IMR-90 (cell line): ENCODE measurements around the gene EMID1. TPM values are rescaled to one million over a fixed set of nuclear protein-coding genes. Genes with fewer than 3 reads are reported as not detected.

Experiments used
- ATAC-seq: fragments of 200-7000 bp; cut with Tn5 transposase; 2 replicates; pipeline ENCODE4 v1.9.1; 2020; ENCODE audit warnings: low read depth, mild to moderate bottlenecking, moderate library complexity
- BruUV-seq: library from RNA; stranded (reverse); fragments of 400-500 nt; replicated peaks from 2 replicates; lab custom pipeline; 2021; lab: Mats Ljungman, UMichigan
- CTCF ChIA-PET: fragments of 300-600 bp; formaldehyde crosslinking; extraction: SDS; loops from one replicate; lab custom pipeline; 2021; ENCODE audit warnings: antibody characterized with exemption; lab: Yijun Ruan, JAX
- POLR2A ChIA-PET: fragments of 300-600 bp; sonication (Branson Sonifier 250); formaldehyde crosslinking; loops from one replicate; lab custom pipeline; 2022; ENCODE audit warnings: antibody characterized with exemption; ENCODE audit not compliant: unreplicated experiment; lab: Charles Lee
- DNase-seq: peaks from one replicate; pipeline ENCODE4 v3.0.0; 2013
- H2AFZ ChIP-seq: replicated peaks from 2 replicates; pipeline ENCODE3; 2013; ENCODE audit warnings: low read length, mild to moderate bottlenecking; ENCODE audit not compliant: poor library complexity
- H2AK5ac ChIP-seq: 2 replicates; pipeline ENCODE4 v1.6.1; 2013; ENCODE audit warnings: low read depth, low read length, inconsistent platforms
- H2AK9ac ChIP-seq: replicated peaks from 2 replicates; pipeline ENCODE3; 2013; ENCODE audit warnings: mild to moderate bottlenecking, low read depth, low read length, moderate library complexity; ENCODE audit not compliant: poor library complexity
- H2BK120ac ChIP-seq: 2 replicates; pipeline ENCODE4 v1.6.1; 2013; ENCODE audit warnings: low read depth, low read length, inconsistent platforms
- H2BK15ac ChIP-seq: 3 replicates; pipeline ENCODE4 v1.6.1; 2013; ENCODE audit warnings: low read depth, low read length, inconsistent platforms
- H2BK20ac ChIP-seq: 2 replicates; pipeline ENCODE4 v1.6.1; 2013; ENCODE audit warnings: low read depth, mild to moderate bottlenecking, inconsistent platforms, low read length, moderate library complexity
- H2BK5ac ChIP-seq: 2 replicates; pipeline ENCODE4 v1.6.1; 2013; ENCODE audit warnings: mild to moderate bottlenecking, low read depth, low read length, inconsistent platforms; ENCODE audit not compliant: poor library complexity, severe bottlenecking
- H3K14ac ChIP-seq: replicated peaks from 2 replicates; pipeline ENCODE4 v1.6.1; 2013; ENCODE audit warnings: low read depth, low read length, inconsistent platforms
- H3K18ac ChIP-seq: 2 replicates; pipeline ENCODE4 v1.6.1; 2013; ENCODE audit warnings: low read depth, low read length, control low read depth
- H3K23ac ChIP-seq: 2 replicates; pipeline ENCODE4 v1.6.1; 2013; ENCODE audit warnings: low read depth, low read length, inconsistent platforms
- H3K27ac ChIP-seq: 2 replicates; pipeline ENCODE4 v1.5.1; 2013; ENCODE audit warnings: mild to moderate bottlenecking, control low read depth, low read length; ENCODE audit not compliant: insufficient read depth
- H3K27me3 ChIP-seq: 2 replicates; pipeline ENCODE4 v1.6.1; 2013; ENCODE audit warnings: low read length; ENCODE audit not compliant: control insufficient read depth, insufficient read depth
- H3K36me3 ChIP-seq: 2 replicates; pipeline ENCODE4 v1.6.1; 2013; ENCODE audit warnings: low read length, mixed read lengths; ENCODE audit not compliant: control insufficient read depth, insufficient read depth
- H3K4ac ChIP-seq: 2 replicates; pipeline ENCODE4 v1.6.1; 2013; ENCODE audit warnings: low read depth, low read length, inconsistent platforms
- H3K4me1 ChIP-seq: 2 replicates; pipeline ENCODE4 v1.6.1; 2013; ENCODE audit warnings: low read length, mixed read lengths; ENCODE audit not compliant: control insufficient read depth, insufficient read depth
- H3K4me2 ChIP-seq: 2 replicates; pipeline ENCODE4 v1.6.1; 2013; ENCODE audit warnings: low read depth, mild to moderate bottlenecking, control low read depth, low read length, moderate library complexity
- H3K4me3 ChIP-seq: 2 replicates; pipeline ENCODE4 v1.5.1; 2013; ENCODE audit warnings: low read depth, mild to moderate bottlenecking, control low read depth, low read length, moderate library complexity; ENCODE audit not compliant: insufficient read depth
- H3K56ac ChIP-seq: 2 replicates; pipeline ENCODE4 v1.6.1; 2013; ENCODE audit warnings: low read length, inconsistent platforms; ENCODE audit not compliant: insufficient read depth; ENCODE audit errors: extremely low read depth
- H3K79me1 ChIP-seq, 2 experiments: 2 replicates each; pipeline ENCODE4 v1.6.1; 2013; ENCODE audit warnings: low read length in 2 of 2, inconsistent platforms in 1 of 2, low read depth in 1 of 2
- H3K9ac ChIP-seq: 2 replicates; pipeline ENCODE4 v1.6.1; 2013; ENCODE audit warnings: low read depth, low read length, control low read depth
- H3K9me1 ChIP-seq: 2 replicates; pipeline ENCODE4 v1.6.1; 2013; ENCODE audit warnings: low read length, inconsistent platforms; ENCODE audit not compliant: insufficient read depth
- H3K9me3 ChIP-seq: 2 replicates; pipeline ENCODE4 v1.6.1; 2013; ENCODE audit warnings: low read length; ENCODE audit not compliant: control insufficient read depth, insufficient read depth
- H4K20me1 ChIP-seq: 2 replicates; pipeline ENCODE4 v1.6.1; 2013; ENCODE audit warnings: low read length, inconsistent platforms; ENCODE audit not compliant: insufficient read depth
- H4K5ac ChIP-seq: 2 replicates; pipeline ENCODE4 v1.6.1; 2013; ENCODE audit warnings: mild to moderate bottlenecking, low read depth, low read length, control low read depth
- H4K8ac ChIP-seq, 2 experiments: 2 replicates each; pipeline ENCODE4 v1.6.1; 2013; ENCODE audit warnings: low read depth in 2 of 2, low read length in 2 of 2, control low read depth in 1 of 2, inconsistent platforms in 1 of 2
- H4K91ac ChIP-seq: 2 replicates; pipeline ENCODE4 v1.6.1; 2013; ENCODE audit warnings: low read depth, low read length, inconsistent platforms; ENCODE audit not compliant: insufficient read depth
- BHLHE40 ChIP-seq: fragments of 150-350 bp; IDR thresholded peaks from 2 replicates; pipeline ENCODE4 v1.6.1; 2016; ENCODE audit warnings: mild to moderate bottlenecking, low read depth, low read length
- CEBPB ChIP-seq: IDR thresholded peaks from 2 replicates; pipeline ENCODE4 v1.6.1; 2012; ENCODE audit warnings: low read depth, low read length, improper control_type of control experiment
- CHD1 ChIP-seq: IDR thresholded peaks from 2 replicates; pipeline ENCODE4 v1.6.1; 2012; ENCODE audit warnings: low read depth, low read length, improper control_type of control experiment
- MAFK ChIP-seq: IDR thresholded peaks from 2 replicates; pipeline ENCODE4 v1.6.1; 2012; ENCODE audit warnings: low read depth, low read length, improper control_type of control experiment
- MAZ ChIP-seq: IDR thresholded peaks from 2 replicates; pipeline ENCODE4 v1.6.1; 2012; ENCODE audit warnings: low read depth, mild to moderate bottlenecking, low read length, improper control_type of control experiment, moderate library complexity, borderline replicate concordance
- MXI1 ChIP-seq: IDR thresholded peaks from 2 replicates; pipeline ENCODE4 v1.6.1; 2012; ENCODE audit warnings: low read depth, mild to moderate bottlenecking, low read length, moderate library complexity, borderline replicate concordance
- POLR2A ChIP-seq: IDR thresholded peaks from 2 replicates; pipeline ENCODE4 v1.6.1; 2012; ENCODE audit warnings: mild to moderate bottlenecking, low read depth, low read length
- RAD21 ChIP-seq: IDR thresholded peaks from 2 replicates; pipeline ENCODE4 v1.6.1; 2012; ENCODE audit warnings: low read length, improper control_type of control experiment
- RFX5 ChIP-seq: IDR thresholded peaks from 2 replicates; pipeline ENCODE4 v1.8.0; 2012; ENCODE audit warnings: low read depth, mild to moderate bottlenecking, low read length, moderate library complexity
- SMC3 ChIP-seq: fragments of 150-350 bp; IDR thresholded peaks from 2 replicates; pipeline ENCODE4 v1.6.1; 2016; ENCODE audit warnings: low read depth, mild to moderate bottlenecking, antibody characterized with exemption, low read length, moderate library complexity
- WGBS, 2 experiments: methylation state at CpG; one replicate each; pipeline versions ENCODE4 v1.1.5 to v1.1.7; 2013; ENCODE audit warnings: missing lambda C conversion rate in 2 of 2; ENCODE audit not compliant: insufficient read length in 1 of 2; ENCODE audit errors: extremely low coverage in 2 of 2; 5-methylcytosine and 5-hydroxymethylcytosine counted together
- dilution Hi-C: fragments of 300-500 bp; cut with HindIII; formaldehyde crosslinking; loops from one replicate; pipeline ENCODE4 v1.14.3; 2018; ENCODE audit warnings: low sequenced_read_pairs; ENCODE audit not compliant: unreplicated experiment
- in situ Hi-C: fragments of 300-500 bp; cut with MboI; formaldehyde crosslinking; loops from 3 replicates; pipeline ENCODE4 v1.14.3; 2019; ENCODE audit warnings: low sequenced_read_pairs, inconsistent platforms, mixed read lengths
- intact Hi-C: fragments of 100-400 bp; cut with micrococcal nuclease; formaldehyde crosslinking; loops from 2 replicates; pipeline ENCODE4 v1.10.0; 2022
- polyA plus RNA-seq, 3 experiments: library from polyadenylated mRNA; depleted of rRNA; stranded (reverse); fragments of >200 nt; gene quantifications; 2 replicates each; pipeline ENCODE4 v1.2.3, GENCODE V29; 2012; ENCODE audit warnings: low replicate concordance in 1 of 3
- total RNA-seq: library from RNA; depleted of rRNA; stranded (reverse); fragments of >200 nt; gene quantifications from 2 replicates; pipeline ENCODE4 v1.2.3, GENCODE V29; 2012
- TF ChIP-seq, protein P1 (sequence below): fragments of 150-350 bp; IDR thresholded peaks from 2 replicates; pipeline ENCODE4 v1.6.1; 2017; ENCODE audit warnings: mild to moderate bottlenecking, antibody characterized with exemption, low read length, low read depth

Gene EMID1
- total and polyA plus RNA-seq, 2 of the 4 experiments (the other 2 are of a cell fraction): 0.54 to 1.3 TPM

DNA sequence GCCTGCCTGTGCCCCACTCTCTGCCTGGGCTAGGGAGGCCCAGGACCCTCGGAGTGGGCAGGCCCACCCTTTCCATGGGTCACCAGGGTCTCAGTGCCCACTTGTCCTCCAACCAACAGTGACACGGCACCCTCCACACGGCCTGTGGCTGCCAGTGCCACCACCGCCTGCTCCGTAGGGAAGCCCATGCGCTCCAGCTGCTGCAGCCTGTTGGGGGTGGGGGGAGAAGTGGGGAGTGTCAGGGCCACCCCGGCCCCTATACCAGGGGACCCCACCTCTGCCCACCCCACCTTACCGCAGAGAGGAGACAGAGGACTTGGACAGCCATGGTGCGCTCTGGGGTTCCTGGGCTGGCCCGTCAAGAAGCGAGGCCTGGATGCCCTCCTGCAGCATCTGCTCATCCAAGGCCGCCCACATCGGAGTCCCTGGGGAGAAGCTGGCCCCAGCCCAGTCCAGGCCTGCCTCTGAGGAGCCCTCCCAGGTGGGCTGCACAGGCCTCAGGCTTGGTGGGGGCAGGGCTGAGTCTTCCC, 54.4 kb downstream of the EMID1 start:
- H3K9me1 ChIP-seq: 0 out of 2 replicates have a peak, but pooled peaks cover 2% of the 10 kb centered on the region
- H3K27ac ChIP-seq: no peak overlapping the region
- ChIA-PET POLR2A (no interaction called here), CTCF (no interaction called here)
- no peak overlapping the region for H2BK15ac ChIP-seq
- H3K4me3 ChIP-seq: no peak overlapping the region
- no peak overlapping the region for H3K4ac ChIP-seq
- no peak overlapping the region for H3K56ac ChIP-seq
- no peaks in the 10 kb centered on the region for H3K79me1 ChIP-seq
- no peak for ATAC-seq
- H3K9me3 ChIP-seq: no peaks in the 10 kb centered on the region
- no peak overlapping the region for H3K23ac ChIP-seq
- no peak for DNase-seq
- no peaks in the 10 kb centered on the region for H3K4me1 ChIP-seq
- H3K18ac ChIP-seq: no peak overlapping the region
- in situ Hi-C loops: no loop called here
- H3K14ac ChIP-seq: no peak overlapping the region
- no peaks in the 10 kb centered on the region for H4K20me1 ChIP-seq
- peaks cover 16% of the 10 kb centered on the region for H3K36me3 ChIP-seq
- no peak overlapping the region for H2AFZ ChIP-seq
- H2BK20ac ChIP-seq: no peak overlapping the region
- H2BK120ac ChIP-seq: no peak overlapping the region
- dilution Hi-C loops: no loop called here
- no peak overlapping the region for H3K4me2 ChIP-seq
- intact Hi-C loops: no loop called here
- H4K5ac ChIP-seq: no peak overlapping the region
- H3K27me3 ChIP-seq: no peaks in the 10 kb centered on the region
- H3K9ac ChIP-seq: no peak overlapping the region
- no peak overlapping the region for H4K8ac ChIP-seq
- no peak overlapping the region for H4K91ac ChIP-seq
- no peak for TF ChIP-seq CEBPB
- TF ChIP-seq BHLHE40: no peak
- no peak for TF ChIP-seq MAFK
- TF ChIP-seq, protein P1, sequence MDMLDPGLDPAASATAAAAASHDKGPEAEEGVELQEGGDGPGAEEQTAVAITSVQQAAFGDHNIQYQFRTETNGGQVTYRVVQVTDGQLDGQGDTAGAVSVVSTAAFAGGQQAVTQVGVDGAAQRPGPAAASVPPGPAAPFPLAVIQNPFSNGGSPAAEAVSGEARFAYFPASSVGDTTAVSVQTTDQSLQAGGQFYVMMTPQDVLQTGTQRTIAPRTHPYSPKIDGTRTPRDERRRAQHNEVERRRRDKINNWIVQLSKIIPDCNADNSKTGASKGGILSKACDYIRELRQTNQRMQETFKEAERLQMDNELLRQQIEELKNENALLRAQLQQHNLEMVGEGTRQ: no peak
- TF ChIP-seq SMC3: no peak
- TF ChIP-seq POLR2A: no peak
- TF ChIP-seq MAZ: no peak
- no peak for TF ChIP-seq CHD1
- TF ChIP-seq RAD21: no peak
- TF ChIP-seq MXI1: no peak
- TF ChIP-seq RFX5: no peak
- 92% methylated on average over 4 of the region's 13 CpGs; no CpG with 5 or more reads in 1 of the 2 experiments for WGBS, 2 experiments
- H2AK9ac ChIP-seq: no peak overlapping the region
- H2BK5ac ChIP-seq: no peak overlapping the region
- no TSS peak for BruUV-seq
- no peak overlapping the region for H2AK5ac ChIP-seq
